ENCODE measurements around the gene AUP1.

AUP1 gene

GRCh38 chr2:74575320-74575719, 45.8 kb upstream of the AUP1 start:
- no peaks in the 10 kb centered on the region for H3K36me3 ChIP-seq

DNA sequence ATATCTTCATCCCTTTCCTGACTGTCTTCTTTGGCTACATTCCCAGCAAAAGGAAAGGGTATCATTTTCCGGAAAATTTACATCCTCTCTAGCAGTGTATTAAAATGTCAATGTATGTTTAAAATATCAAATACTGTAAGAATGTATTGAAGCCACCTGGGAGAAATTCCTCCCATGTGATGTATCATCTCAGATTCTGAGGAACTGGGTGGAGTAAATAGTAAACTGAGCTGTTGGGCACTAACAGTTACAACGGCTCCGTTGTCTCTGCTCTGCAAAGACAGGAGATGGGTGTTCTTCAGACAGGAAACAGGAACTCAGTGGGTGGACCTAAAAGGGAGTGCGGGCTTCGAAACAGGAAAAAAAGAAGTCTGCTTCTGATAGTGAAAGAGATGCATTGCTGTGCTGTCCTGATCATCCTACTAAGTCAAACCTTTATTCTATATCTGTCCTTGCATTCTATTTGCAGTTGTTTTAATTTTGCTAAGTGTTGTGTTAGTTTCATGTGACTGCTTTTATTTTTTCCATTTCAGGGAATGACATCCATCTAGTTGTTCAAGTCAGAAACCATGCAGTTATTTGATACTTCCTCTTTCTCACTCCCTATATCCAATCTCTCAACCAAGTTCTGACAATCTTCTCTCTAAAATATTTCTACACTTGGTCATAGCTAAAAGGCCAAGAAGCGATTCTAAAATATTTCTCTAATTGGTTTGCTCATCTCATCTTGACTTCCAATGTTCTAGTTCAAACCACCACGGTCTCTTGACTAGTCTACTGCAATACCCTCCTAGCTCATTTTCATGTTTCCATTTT, 44.4 kb upstream of the AUP1 start:
- no peak for TF ChIP-seq CTCF (IDR thresholded peaks at IDR 0.05)
- H3K4me3 ChIP-seq (ENCODE audit: low read depth in 1 of 2, low read length in 1 of 2) = peak overlapping the region; percentile 43 to 49
- H3K9me3 ChIP-seq = no peaks in the 10 kb centered on the region
- peaks cover 64 to 67% of the 10 kb centered on the region in 2 experiments for H3K4me1 ChIP-seq (ENCODE audit: control insufficient read depth in 1 of 2, insufficient read depth in 1 of 2, low read depth in 1 of 2, low read length in 1 of 2)
- no peaks in the 10 kb centered on the region for H3K27me3 ChIP-seq
- H3K36me3 ChIP-seq = no peaks in the 10 kb centered on the region
- H3K27ac ChIP-seq = peak overlapping the region; percentile 83

More at GRCh38 chr2:74575320-74575719, 45.8 kb upstream of the AUP1 start:
- peaks cover 69 to 70% of the 10 kb centered on the region in 2 experiments for H3K4me1 ChIP-seq (ENCODE audit: control insufficient read depth in 1 of 2, insufficient read depth in 1 of 2, low read depth in 1 of 2, low read length in 1 of 2)
- H3K4me3 ChIP-seq (ENCODE audit: low read depth in 1 of 2, low read length in 1 of 2) = no peak overlapping the region
- no peaks in the 10 kb centered on the region for H3K27me3 ChIP-seq
- peak overlapping the region; percentile 83 for H3K27ac ChIP-seq
- TF ChIP-seq CTCF (IDR thresholded peaks at IDR 0.05) = no peak
- H3K9me3 ChIP-seq = no peaks in the 10 kb centered on the region

GRCh38 chr2:74572178-74572925, 42.8 kb upstream of the AUP1 start:
- Histone ChIP-seq H3K9me3 (no peaks in the 10 kb centered on the region), H3K36me3 (no peaks in the 10 kb centered on the region), H3K27ac (peak overlapping the region; percentile 83), H3K4me1 (ENCODE audit: control insufficient read depth in 1 of 2, insufficient read depth in 1 of 2, low read depth in 1 of 2, low read length in 1 of 2) (peaks cover 48 to 51% of the 10 kb centered on the region in 2 experiments), H3K27me3 (no peaks in the 10 kb centered on the region), H3K4me3 (ENCODE audit: low read depth in 1 of 2, low read length in 1 of 2) (no peak overlapping the region)
- no peak for TF ChIP-seq CTCF (IDR thresholded peaks at IDR 0.05)

DNA sequence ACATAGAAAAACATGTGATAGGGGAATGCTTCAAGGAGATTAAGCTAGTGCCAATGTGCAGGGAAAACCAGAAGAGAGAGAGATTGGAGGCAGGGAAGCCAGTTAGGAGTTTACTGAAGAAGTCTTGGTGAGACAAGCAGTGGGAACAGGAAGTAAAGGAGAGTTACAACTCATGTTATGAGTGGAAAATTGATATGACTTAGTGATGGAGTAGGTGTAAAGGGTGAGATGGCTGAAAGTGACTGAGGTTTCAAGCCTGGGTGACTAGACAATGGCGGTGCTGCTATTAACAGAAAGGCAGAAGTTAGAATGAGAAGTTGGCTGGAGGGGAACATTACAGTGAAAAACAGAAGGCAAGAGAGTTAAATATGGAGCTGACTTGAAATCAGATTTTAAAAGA, 41.6 kb upstream of the AUP1 start:
- H3K27me3 ChIP-seq = no peaks in the 10 kb centered on the region

GRCh38 chr2:74569686-74570085, 40.2 kb upstream of the AUP1 start:
- Histone ChIP-seq H3K4me3 (ENCODE audit: low read depth in 1 of 2, low read length in 1 of 2) (no peak overlapping the region), H3K9me3 (no peaks in the 10 kb centered on the region), H3K36me3 (no peaks in the 10 kb centered on the region), H3K4me1 (ENCODE audit: control insufficient read depth in 1 of 2, insufficient read depth in 1 of 2, low read depth in 1 of 2, low read length in 1 of 2) (peaks cover 21 to 24% of the 10 kb centered on the region in 2 experiments), H3K27ac (no peak overlapping the region), H3K27me3 (no peaks in the 10 kb centered on the region)
- TF ChIP-seq CTCF (IDR thresholded peaks at IDR 0.05) = no peak

More for the DNA sequence above, 41.6 kb upstream of the AUP1 start:
- Histone ChIP-seq H3K4me3 (ENCODE audit: low read depth in 1 of 2, low read length in 1 of 2) (no peak overlapping the region), H3K9me3 (no peaks in the 10 kb centered on the region), H3K27ac (peak overlapping the region; percentile 58), H3K36me3 (no peaks in the 10 kb centered on the region), H3K4me1 (ENCODE audit: control insufficient read depth in 1 of 2, insufficient read depth in 1 of 2, low read depth in 1 of 2, low read length in 1 of 2) (peaks cover 35 to 38% of the 10 kb centered on the region in 2 experiments)
- no peak for TF ChIP-seq CTCF (IDR thresholded peaks at IDR 0.05)
